ENCODE results near the gene SLC12A7.

DNA sequence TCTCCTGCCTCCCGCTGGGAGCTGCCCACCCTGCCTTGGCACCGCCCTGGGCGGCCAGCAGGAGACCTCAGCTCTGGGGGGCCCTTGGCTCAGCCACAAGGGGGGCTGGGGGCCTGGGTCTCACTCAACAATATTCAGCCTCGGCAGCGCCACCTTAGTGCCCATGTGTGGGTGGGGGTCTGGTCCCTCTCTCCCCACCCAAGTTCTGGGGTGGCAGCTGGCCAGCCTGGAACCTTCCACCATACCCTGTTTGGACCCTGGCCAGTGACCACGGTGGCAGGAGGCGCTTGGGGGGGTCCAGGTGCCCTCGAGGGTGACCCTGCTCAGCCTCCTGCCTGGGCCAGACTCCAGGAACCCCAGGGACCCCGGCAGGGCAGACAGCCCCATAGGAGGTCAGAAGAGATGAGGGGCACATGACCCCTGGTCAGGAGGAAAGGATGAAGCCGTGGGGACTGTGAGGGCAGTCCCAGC is 81.0 kb downstream of the SLC12A7 start:
- TF ChIP-seq POLR2AphosphoS5 (IDR thresholded peaks at IDR 0.05; ENCODE audit: borderline replicate concordance, low read depth, low read length) (no peak), EZH2 (IDR thresholded peaks at IDR 0.05) (no peak)

Data from SK-N-MC (cell line).